ENCODE data around the gene GSE1. TPM values are rescaled to one million over a fixed set of nuclear protein-coding genes. Genes with fewer than 3 reads are reported as not detected.
A peak's percentile ranks its signal among the peaks of the same experiment; 100 is the strongest.

The GSE1 gene
- total and polyA plus RNA-seq, 9 of the 15 experiments (the other 6 are each of a cell fraction or from before 2014, with no cell fraction given) = 12.2 to 244 (median 57.9) TPM

DNA sequence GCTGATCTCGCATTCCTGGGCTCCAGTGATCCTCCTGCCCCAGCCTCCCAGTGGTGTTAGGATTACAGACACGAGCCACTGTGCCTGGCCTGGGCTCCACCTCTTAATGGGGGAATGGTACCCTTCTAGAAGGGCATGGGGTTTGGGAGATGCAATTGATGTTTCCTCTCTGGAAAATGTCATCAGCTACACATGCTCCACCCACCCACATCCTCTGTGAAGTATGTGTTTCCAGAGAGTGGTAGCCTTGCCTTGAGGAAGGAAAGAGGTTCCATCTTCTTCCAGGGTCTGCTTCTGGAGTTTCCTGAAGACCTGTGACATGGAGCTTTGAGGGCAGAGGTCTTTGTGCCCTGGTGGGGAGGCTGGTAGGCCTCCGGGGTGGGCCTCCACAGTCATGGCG, 45.2 kb upstream of the GSE1 start:
- CTCF ChIA-PET (ENCODE audit: low intra/inter-chr PET ratio) = no interaction called here
- Histone ChIP-seq H3K9me1 (ENCODE audit: control insufficient read depth, insufficient read depth, low read length) (peaks cover 11% of the 10 kb centered on the region), H3K79me2 (ENCODE audit: control insufficient read depth, insufficient read depth, low read length) (peaks cover 100% of the 10 kb centered on the region), H3K36me3 (ENCODE audit: control insufficient read depth, insufficient read depth, low read length) (peaks cover 58% of the 10 kb centered on the region), H3K9me3 (replicated peaks; ENCODE audit: control insufficient read depth, insufficient read depth, low read depth, low read length) (no peaks in the 10 kb centered on the region), H3K4me1 (replicated peaks in 1 of 2; ENCODE audit: control insufficient read depth in 2 of 2, insufficient read depth in 2 of 2, low read length in 2 of 2) (peaks cover 90 to 98% of the 10 kb centered on the region in 2 experiments), H3K4me2 (ENCODE audit: insufficient read depth, low read length) (peak overlapping the region; percentile 89), H4K20me1 (replicated peaks; ENCODE audit: control insufficient read depth, insufficient read depth, low read length) (peaks cover 67% of the 10 kb centered on the region), H3K27me3 (ENCODE audit: control insufficient read depth in 2 of 2, insufficient read depth in 2 of 2, low read length in 2 of 2) (no peaks in the 10 kb centered on the region; a peak in 1 of 5 replicates), H3K27ac (ENCODE audit: extremely low read depth, low read depth, low read length) (peak overlapping the region; percentile 97), H3K9ac (ENCODE audit: insufficient read depth in 1 of 2, low read depth in 2 of 2, low read length in 2 of 2) (peak overlapping the region; percentile 40 to 76), H3K4me3 (no peak overlapping the region), H2AFZ (ENCODE audit: low read depth, low read length) (no peak overlapping the region)
- in situ Hi-C loops (cut with MboI) (no loop called here), intact Hi-C loops (cut with micrococcal nuclease) (loop anchor here (10.0 kb wide), 1 partner anchor 233 kb away; no protein-coding TSS in a partner anchor)
- WGBS (ENCODE audit: insufficient coverage, low coverage, missing lambda C conversion rate) = 60% methylated on average over 4 of the region's 4 CpGs
- no TSS peak for BruUV-seq (replicated peaks)
- POLR2A ChIA-PET = interaction anchor here (0.6 to 6.1 kb wide), 18 partner anchors 9 to 416 kb away, joined by 3 to 57 read pairs (median 4); partner anchors contain the start of gene GSE1
- FAIRE-seq (no peak), ATAC-seq (no peak), DNase-seq (ENCODE audit: extremely low read depth in 1 of 4, low spot score in 3 of 4) (peak in 1 of 4 experiments; percentile 51)
- TF ChIP-seq ZNF24 (IDR thresholded peaks at IDR 0.05) (no peak), ELF4 (CRISPR knock-in tag; IDR thresholded peaks at IDR 0.05) (no peak), FOSL1 (tag; conservative IDR thresholded peaks at IDR 0.05) (no peak), POLR2AphosphoS2 (IDR thresholded peaks at IDR 0.05; ENCODE audit: low read length) (no peak), XRCC4 (IDR thresholded peaks at IDR 0.05; ENCODE audit: extremely low read depth, insufficient read depth, insufficient read length) (no peak), PML (IDR thresholded peaks at IDR 0.05; ENCODE audit: low read length) (no peak)
- TF ChIP-seq, protein P1, sequence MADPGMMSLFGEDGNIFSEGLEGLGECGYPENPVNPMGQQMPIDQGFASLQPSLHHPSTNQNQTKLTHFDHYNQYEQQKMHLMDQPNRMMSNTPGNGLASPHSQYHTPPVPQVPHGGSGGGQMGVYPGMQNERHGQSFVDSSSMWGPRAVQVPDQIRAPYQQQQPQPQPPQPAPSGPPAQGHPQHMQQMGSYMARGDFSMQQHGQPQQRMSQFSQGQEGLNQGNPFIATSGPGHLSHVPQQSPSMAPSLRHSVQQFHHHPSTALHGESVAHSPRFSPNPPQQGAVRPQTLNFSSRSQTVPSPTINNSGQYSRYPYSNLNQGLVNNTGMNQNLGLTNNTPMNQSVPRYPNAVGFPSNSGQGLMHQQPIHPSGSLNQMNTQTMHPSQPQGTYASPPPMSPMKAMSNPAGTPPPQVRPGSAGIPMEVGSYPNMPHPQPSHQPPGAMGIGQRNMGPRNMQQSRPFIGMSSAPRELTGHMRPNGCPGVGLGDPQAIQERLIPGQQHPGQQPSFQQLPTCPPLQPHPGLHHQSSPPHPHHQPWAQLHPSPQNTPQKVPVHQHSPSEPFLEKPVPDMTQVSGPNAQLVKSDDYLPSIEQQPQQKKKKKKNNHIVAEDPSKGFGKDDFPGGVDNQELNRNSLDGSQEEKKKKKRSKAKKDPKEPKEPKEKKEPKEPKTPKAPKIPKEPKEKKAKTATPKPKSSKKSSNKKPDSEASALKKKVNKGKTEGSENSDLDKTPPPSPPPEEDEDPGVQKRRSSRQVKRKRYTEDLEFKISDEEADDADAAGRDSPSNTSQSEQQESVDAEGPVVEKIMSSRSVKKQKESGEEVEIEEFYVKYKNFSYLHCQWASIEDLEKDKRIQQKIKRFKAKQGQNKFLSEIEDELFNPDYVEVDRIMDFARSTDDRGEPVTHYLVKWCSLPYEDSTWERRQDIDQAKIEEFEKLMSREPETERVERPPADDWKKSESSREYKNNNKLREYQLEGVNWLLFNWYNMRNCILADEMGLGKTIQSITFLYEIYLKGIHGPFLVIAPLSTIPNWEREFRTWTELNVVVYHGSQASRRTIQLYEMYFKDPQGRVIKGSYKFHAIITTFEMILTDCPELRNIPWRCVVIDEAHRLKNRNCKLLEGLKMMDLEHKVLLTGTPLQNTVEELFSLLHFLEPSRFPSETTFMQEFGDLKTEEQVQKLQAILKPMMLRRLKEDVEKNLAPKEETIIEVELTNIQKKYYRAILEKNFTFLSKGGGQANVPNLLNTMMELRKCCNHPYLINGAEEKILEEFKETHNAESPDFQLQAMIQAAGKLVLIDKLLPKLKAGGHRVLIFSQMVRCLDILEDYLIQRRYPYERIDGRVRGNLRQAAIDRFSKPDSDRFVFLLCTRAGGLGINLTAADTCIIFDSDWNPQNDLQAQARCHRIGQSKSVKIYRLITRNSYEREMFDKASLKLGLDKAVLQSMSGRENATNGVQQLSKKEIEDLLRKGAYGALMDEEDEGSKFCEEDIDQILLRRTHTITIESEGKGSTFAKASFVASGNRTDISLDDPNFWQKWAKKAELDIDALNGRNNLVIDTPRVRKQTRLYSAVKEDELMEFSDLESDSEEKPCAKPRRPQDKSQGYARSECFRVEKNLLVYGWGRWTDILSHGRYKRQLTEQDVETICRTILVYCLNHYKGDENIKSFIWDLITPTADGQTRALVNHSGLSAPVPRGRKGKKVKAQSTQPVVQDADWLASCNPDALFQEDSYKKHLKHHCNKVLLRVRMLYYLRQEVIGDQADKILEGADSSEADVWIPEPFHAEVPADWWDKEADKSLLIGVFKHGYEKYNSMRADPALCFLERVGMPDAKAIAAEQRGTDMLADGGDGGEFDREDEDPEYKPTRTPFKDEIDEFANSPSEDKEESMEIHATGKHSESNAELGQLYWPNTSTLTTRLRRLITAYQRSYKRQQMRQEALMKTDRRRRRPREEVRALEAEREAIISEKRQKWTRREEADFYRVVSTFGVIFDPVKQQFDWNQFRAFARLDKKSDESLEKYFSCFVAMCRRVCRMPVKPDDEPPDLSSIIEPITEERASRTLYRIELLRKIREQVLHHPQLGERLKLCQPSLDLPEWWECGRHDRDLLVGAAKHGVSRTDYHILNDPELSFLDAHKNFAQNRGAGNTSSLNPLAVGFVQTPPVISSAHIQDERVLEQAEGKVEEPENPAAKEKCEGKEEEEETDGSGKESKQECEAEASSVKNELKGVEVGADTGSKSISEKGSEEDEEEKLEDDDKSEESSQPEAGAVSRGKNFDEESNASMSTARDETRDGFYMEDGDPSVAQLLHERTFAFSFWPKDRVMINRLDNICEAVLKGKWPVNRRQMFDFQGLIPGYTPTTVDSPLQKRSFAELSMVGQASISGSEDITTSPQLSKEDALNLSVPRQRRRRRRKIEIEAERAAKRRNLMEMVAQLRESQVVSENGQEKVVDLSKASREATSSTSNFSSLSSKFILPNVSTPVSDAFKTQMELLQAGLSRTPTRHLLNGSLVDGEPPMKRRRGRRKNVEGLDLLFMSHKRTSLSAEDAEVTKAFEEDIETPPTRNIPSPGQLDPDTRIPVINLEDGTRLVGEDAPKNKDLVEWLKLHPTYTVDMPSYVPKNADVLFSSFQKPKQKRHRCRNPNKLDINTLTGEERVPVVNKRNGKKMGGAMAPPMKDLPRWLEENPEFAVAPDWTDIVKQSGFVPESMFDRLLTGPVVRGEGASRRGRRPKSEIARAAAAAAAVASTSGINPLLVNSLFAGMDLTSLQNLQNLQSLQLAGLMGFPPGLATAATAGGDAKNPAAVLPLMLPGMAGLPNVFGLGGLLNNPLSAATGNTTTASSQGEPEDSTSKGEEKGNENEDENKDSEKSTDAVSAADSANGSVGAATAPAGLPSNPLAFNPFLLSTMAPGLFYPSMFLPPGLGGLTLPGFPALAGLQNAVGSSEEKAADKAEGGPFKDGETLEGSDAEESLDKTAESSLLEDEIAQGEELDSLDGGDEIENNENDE (IDR thresholded peaks at IDR 0.05; ENCODE audit: low read depth, low read length) = no peak
- TF ChIP-seq, protein P2, sequence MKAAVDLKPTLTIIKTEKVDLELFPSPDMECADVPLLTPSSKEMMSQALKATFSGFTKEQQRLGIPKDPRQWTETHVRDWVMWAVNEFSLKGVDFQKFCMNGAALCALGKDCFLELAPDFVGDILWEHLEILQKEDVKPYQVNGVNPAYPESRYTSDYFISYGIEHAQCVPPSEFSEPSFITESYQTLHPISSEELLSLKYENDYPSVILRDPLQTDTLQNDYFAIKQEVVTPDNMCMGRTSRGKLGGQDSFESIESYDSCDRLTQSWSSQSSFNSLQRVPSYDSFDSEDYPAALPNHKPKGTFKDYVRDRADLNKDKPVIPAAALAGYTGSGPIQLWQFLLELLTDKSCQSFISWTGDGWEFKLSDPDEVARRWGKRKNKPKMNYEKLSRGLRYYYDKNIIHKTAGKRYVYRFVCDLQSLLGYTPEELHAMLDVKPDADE (conservative IDR thresholded peaks at IDR 0.05; ENCODE audit: control insufficient read depth, low read depth, low read length) = no peak
